Choroid plexus epithelial cell (primary cell): ENCODE data around the gene REV3L.
"Not testable (repeated sequence)": the region's sequence is repeated elsewhere in the genome, so short reads cannot be mapped to it uniquely, and the experiment has no call there.

Source experiments
- DNase-seq: peaks from one replicate; pipeline ENCODE4 v3.0.0-alpha.2; 2010; ENCODE audit warnings: low read depth
- H3K4me3 ChIP-seq: 2 replicates; pipeline ENCODE4 v1.5.1; 2011; ENCODE audit warnings: low read depth, mild to moderate bottlenecking, control low read depth, low read length, moderate library complexity
- TF ChIP-seq, protein P1 (sequence below): conservative IDR thresholded peaks from 2 replicates; pipeline ENCODE4 v1.5.1; 2011; ENCODE audit warnings: low read depth, mild to moderate bottlenecking, control low read depth, inconsistent platforms, low read length, moderate library complexity

Gene REV3L

DNA sequence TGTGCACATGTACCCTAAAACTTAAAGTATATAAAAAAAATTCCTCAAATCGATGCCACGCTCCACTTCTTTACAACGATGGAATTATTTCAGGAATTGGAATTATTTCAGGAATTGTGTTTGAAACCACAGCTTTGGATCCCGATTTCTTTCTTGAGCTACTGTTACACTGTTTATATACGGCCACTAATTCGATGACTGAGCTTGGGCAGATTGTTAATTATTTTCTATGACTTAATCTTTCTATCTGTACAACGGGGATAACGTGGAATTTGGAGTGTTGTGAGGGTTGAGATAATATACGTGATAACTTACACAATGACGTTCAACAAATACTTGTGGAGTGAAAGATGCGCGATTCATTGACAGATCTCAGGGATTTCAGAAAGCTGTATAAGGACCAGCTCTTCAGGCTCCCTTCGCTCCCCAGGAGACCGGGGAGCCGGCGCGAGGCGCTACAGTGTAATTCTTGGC, 224.4 kb downstream of the REV3L start:
- TF ChIP-seq, protein P1, sequence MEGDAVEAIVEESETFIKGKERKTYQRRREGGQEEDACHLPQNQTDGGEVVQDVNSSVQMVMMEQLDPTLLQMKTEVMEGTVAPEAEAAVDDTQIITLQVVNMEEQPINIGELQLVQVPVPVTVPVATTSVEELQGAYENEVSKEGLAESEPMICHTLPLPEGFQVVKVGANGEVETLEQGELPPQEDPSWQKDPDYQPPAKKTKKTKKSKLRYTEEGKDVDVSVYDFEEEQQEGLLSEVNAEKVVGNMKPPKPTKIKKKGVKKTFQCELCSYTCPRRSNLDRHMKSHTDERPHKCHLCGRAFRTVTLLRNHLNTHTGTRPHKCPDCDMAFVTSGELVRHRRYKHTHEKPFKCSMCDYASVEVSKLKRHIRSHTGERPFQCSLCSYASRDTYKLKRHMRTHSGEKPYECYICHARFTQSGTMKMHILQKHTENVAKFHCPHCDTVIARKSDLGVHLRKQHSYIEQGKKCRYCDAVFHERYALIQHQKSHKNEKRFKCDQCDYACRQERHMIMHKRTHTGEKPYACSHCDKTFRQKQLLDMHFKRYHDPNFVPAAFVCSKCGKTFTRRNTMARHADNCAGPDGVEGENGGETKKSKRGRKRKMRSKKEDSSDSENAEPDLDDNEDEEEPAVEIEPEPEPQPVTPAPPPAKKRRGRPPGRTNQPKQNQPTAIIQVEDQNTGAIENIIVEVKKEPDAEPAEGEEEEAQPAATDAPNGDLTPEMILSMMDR, result no peak
- H3K4me3 ChIP-seq, result peak overlapping the region; percentile 34
- DNase-seq, result peak; percentile 41

DNA sequence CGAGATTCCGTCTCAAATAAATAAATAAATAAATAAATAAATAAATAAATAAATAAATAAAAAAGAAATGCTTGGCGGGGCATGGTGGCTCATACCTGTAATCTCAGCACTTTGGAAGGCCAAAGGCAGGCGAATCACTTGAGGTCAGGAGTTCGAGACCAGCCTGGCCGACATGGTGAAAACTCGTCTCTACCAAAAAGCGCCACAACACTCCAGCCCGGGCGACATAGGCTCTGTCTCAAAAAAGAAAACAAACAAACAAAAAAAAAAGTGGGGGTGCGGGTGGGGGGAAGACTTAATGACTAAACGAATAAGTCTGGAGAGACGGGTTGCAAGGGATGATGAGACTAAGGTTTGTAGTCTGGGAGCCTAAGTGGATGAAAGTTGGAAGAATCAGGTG, 225.0 kb downstream of the REV3L start:
- no peak for DNase-seq
- no peak overlapping the region for H3K4me3 ChIP-seq
- TF ChIP-seq, protein P1, result no peak

DNA sequence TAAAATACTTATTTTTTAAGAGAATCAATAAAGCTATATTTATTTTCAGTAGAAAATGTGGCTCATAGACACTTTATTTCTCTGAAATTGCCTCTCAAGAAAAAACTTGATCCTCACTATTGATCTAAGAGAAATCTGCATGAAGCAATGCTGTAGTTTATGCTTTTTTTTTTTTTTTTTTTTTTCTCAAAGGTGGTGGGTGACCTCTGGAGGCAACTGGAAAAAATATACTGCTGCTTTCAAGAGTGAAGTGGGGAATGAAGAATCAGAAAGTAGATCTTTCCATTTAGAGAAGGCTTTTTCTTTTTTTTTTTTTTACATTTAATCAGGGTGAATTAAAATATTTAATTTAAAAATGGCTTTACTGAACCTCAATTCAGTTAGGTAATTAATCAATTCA, 226.4 kb downstream of the REV3L start:
- TF ChIP-seq, protein P1, result peak; percentile 25
- peak; percentile 44 for DNase-seq
- no peak overlapping the region for H3K4me3 ChIP-seq

DNA sequence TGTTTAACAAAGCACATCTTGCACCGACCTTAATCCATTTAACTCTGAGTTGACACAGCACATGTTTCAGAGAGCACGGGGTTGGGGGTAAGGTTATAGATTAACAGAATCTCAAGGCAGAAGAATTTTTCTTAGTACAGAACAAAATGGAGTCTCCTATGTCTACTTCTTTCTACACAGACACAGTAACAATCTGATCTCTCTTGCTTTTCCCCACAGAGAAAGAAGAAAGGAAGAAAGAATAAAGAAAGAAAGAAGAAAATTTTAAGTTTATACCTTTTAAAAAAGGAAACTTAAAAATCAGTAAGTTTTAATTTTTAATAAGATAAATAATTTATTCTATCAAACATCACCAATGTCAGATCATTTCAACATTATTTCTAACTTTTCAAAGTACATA, 227.2 kb downstream of the REV3L start:
- DNase-seq, H3K4me3 ChIP-seq: not testable (repeated sequence)

DNA sequence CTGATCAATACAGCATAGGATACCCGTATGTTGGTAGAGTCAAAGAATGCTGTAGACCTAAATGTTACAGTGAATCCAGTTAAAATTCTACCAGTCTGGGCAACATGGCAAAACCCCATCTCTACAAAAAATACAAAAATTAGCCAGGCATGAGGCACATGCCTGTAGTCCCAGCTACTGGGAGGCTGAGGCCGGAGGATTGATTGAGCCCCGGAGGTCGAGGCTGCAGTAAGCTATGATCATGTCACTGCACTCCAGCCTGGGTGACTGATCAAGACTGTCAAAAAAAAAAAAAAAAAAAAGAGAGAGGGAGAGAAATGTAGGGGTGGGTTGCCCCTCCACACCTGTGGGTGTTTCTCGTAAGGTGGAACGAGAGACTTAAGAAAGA, 228.2 kb downstream of the REV3L start:
- TF ChIP-seq, protein P1, result no peak
- H3K4me3 ChIP-seq, result no peak overlapping the region
- no peak for DNase-seq

DNA sequence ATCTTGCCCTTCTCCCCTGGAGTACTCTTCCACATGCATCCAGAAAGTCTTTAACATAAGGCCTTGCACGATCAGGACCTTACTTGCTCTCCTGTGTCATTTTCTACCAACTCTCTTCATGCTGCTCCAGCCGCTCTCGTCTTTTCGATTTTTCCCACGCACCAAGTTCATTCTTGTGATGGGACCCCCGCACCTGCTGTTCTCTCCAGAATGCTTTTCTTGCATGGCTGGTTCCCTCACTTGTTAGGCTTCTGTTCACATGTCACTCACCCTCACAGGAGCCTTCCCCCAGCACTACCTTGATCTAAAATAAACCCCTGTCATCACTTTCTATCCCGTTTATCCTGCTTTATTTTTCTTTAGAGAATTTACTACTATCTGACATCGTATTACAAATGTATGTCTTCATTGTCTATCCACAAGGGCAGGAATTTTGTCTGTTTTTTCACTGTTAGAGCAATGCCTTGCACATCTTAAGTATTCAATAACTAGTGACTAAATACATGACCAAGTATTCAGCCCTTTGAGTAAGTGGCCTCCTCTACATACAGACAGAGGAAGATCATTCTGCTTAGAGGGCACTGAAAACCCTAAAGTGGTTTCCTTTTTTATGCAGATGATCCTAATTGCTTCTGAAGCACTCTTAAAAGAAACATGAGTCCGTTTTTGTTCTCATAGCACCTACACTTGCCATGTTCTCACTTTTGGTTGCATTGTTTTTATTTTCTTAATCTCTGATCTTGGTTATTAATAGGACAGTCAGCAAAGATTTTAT, 228.8 kb downstream of the REV3L start:
- TF ChIP-seq, protein P1, result no peak
- no peak for DNase-seq
- no peak overlapping the region for H3K4me3 ChIP-seq

DNA sequence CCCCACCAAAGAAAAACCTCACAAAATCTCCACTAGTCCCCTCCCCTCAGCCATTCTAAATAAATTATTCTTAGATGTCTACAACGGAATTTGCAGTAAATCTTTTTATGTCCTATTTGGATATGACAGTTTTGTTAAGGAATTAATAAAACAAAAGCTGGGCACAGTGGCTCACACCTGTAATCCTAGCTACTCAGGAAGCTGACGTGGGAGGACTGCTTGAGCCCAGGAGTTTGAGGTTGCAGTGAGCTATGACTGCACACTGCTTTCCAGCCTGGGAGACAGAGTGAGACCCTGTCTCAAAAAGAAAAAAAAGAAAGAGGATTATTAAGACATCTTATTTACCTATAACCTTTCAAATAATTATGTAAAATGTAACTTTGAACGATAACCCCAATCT, 230.3 kb downstream of the REV3L start:
- DNase-seq, result no peak
- TF ChIP-seq, protein P1, result no peak
- no peak overlapping the region for H3K4me3 ChIP-seq
